ENCODE data around the gene FARP1.
A peak's percentile ranks its signal among the peaks of the same experiment; 100 is the strongest.

FARP1 gene

GRCh38 chr13:98142380-98143156, at the start of gene FARP1:
TSS of gene FARP1 (plus strand) at chr13:98143094. CDS start at chr13:98213243, 70,149 bp downstream.
- DNase-seq = peak; percentile 70

- DNase-seq = no peak
Observed at GRCh38 chr13:98094678-98095266, 48.1 kb upstream of the FARP1 start.

- DNase-seq = no peak
Observed at GRCh38 chr13:98096059-98096458, 46.8 kb upstream of the FARP1 start.

- no peak for DNase-seq
Observed at GRCh38 chr13:98097749-98098148, 45.1 kb upstream of the FARP1 start.

- DNase-seq = no peak
Observed at GRCh38 chr13:98098516-98098915, 44.4 kb upstream of the FARP1 start.

- DNase-seq = no peak
Observed at GRCh38 chr13:98099627-98100026, 43.3 kb upstream of the FARP1 start.

- no peak for DNase-seq
Observed at GRCh38 chr13:98100481-98100880, 42.4 kb upstream of the FARP1 start.

- no peak for DNase-seq
Observed at GRCh38 chr13:98103531-98103930, 39.4 kb upstream of the FARP1 start.

GRCh38 chr13:98103942-98104880, 38.7 kb upstream of the FARP1 start:
- DNase-seq = no peak

- no peak for DNase-seq
Observed at GRCh38 chr13:98105929-98106336, 37.0 kb upstream of the FARP1 start.

GRCh38 chr13:98108341-98108740, 34.6 kb upstream of the FARP1 start:
- no peak for DNase-seq

GRCh38 chr13:98109226-98109853, 33.6 kb upstream of the FARP1 start:
- no peak for DNase-seq

- DNase-seq = no peak
Observed at GRCh38 chr13:98110749-98111148, 32.1 kb upstream of the FARP1 start.

GRCh38 chr13:98111168-98112098, 31.5 kb upstream of the FARP1 start:
- no peak for DNase-seq

GRCh38 chr13:98112456-98112855, 30.4 kb upstream of the FARP1 start:
- no peak for DNase-seq

- DNase-seq = no peak
Observed at GRCh38 chr13:98118865-98119264, 24.0 kb upstream of the FARP1 start.

- DNase-seq = no peak
Observed at GRCh38 chr13:98123176-98123575, 19.7 kb upstream of the FARP1 start.

GRCh38 chr13:98129059-98129746, 13.7 kb upstream of the FARP1 start:
- no peak for DNase-seq

- DNase-seq = no peak
Observed at GRCh38 chr13:98133946-98134345, 8.9 kb upstream of the FARP1 start.

GRCh38 chr13:98134901-98135300, 8.0 kb upstream of the FARP1 start:
- DNase-seq = no peak

GRCh38 chr13:98141091-98141490, 1.8 kb upstream of the FARP1 start:
- no peak for DNase-seq

Data from NCI-H2107 (cell line).